Middle frontal gyrus (tissue), 1 donor: Measurements from ENCODE around the gene PCSK7.

Experiments used
- DNase-seq: peaks from one replicate; pipeline ENCODE4 v3.0.0-alpha.2; 2015; ENCODE audit warnings: low spot score; ENCODE audit errors: extremely low spot score

Gene PCSK7

GRCh38 chr11:117199053-117199915, 32.6 kb downstream of the PCSK7 start, which contains the start of gene TAGLN:
TSS of gene TAGLN (plus strand) at chr11:117199370. CDS start at chr11:117203014, 3,644 bp downstream.
- DNase-seq, result no peak

GRCh38 chr11:117198613-117199012, 33.3 kb downstream of the PCSK7 start:
- no peak for DNase-seq

- no peak for DNase-seq
Observed at GRCh38 chr11:117197516-117198456, 34.1 kb downstream of the PCSK7 start.

GRCh38 chr11:117197006-117197405, 34.9 kb downstream of the PCSK7 start:
- DNase-seq, result no peak

- no peak for DNase-seq
Observed at GRCh38 chr11:117195761-117196160, 36.1 kb downstream of the PCSK7 start.

GRCh38 chr11:117195258-117195657, 36.6 kb downstream of the PCSK7 start:
- DNase-seq, result no peak

GRCh38 chr11:117194267-117194666, 37.6 kb downstream of the PCSK7 start:
- no peak for DNase-seq

- DNase-seq, result no peak
Observed at GRCh38 chr11:117193130-117194020, 38.5 kb downstream of the PCSK7 start.

GRCh38 chr11:117192401-117192875, 39.4 kb downstream of the PCSK7 start:
- no peak for DNase-seq

GRCh38 chr11:117191680-117192400, 40.0 kb downstream of the PCSK7 start:
- no peak for DNase-seq

GRCh38 chr11:117189941-117190544, 41.8 kb downstream of the PCSK7 start:
- DNase-seq, result no peak

- DNase-seq, result no peak
Observed at GRCh38 chr11:117189191-117189940, 42.5 kb downstream of the PCSK7 start.

GRCh38 chr11:117188620-117189081, 43.2 kb downstream of the PCSK7 start:
- DNase-seq, result no peak

- no peak for DNase-seq
Observed at GRCh38 chr11:117187799-117188481, 43.9 kb downstream of the PCSK7 start.

- DNase-seq, result no peak
Observed at GRCh38 chr11:117187428-117187798, 44.5 kb downstream of the PCSK7 start.

GRCh38 chr11:117187007-117187406, 44.9 kb downstream of the PCSK7 start:
- DNase-seq, result no peak

GRCh38 chr11:117186431-117186761, 45.5 kb downstream of the PCSK7 start:
- no peak for DNase-seq

GRCh38 chr11:117185736-117186430, 46.0 kb downstream of the PCSK7 start:
- no peak for DNase-seq
